Posterior cingulate gyrus (tissue), 11 donors: ENCODE results near the gene KRT6C.

ENCODE experiments used
- DNase-seq, 10 donors: peaks; one replicate each; pipeline versions ENCODE4 v3.0.0 to v3.0.0-alpha.2; 2020 to 2021; ENCODE audit warnings: mixed read lengths in 3 of 10
- intact Hi-C: fragments of 100-400 bp; cut with DNase I; formaldehyde crosslinking; loops from one replicate; pipeline ENCODE4 v1.15.1; 2023

The KRT6C gene

DNA sequence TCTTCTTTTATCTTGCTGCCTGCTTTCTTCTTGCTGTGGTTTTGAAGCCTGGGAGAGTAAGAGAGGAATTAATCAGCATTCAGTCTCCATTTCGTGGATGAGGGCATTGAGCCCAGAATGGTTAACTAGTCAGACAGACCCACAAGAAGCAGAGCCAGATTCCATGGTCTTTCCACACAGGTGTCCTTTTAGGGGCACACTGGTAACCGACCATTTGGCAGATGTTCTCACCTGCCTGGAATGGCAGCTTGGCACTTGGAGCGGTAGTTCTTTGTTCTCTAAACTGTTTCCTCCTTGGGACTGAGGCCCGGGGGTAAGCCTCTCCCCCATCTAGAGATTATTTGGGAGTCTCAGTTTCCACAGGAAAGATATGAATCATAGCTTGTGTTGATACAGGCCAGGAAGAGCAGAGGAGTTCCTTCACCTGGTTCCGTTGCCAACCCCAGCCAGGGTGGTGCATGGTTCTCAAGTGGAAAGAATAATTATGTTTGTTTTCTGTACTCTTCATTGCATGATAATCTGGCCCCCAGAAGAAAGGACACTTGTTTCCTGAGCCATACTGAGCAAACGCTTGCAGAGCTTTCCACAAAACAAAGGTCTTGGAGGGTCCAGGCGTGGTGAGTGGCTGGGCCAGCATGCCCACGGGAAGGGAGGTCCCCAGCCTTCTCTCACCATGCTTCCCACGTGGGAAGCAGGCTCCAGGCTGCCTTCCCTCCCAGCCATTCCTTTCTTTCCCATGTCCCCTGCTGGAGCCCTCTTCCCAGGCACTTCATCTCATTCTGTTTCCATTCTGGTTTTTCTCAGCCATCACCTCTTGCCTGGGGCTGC lies 37.4 kb downstream of the KRT6C start:
- DNase-seq: no peak
- intact Hi-C loops: no loop called here

DNA sequence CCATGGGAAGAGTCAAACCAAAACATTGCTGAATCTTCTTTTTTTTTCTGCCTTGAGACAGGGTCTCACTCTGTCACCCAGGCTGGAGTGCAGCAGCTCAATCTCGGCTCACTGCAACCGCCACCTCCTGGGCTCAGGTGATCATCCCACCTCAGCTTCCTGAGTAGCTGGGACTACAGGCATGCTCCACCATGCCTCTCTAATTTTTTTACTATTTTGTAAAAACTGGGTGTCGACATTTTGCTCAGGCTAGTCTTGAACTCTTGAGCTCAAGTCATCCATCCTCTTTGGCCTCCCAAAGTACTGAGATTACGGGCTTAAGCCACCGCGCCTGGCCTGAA lies 38.0 kb downstream of the KRT6C start:
- DNase-seq: no peak
- intact Hi-C loops: no loop called here

DNA sequence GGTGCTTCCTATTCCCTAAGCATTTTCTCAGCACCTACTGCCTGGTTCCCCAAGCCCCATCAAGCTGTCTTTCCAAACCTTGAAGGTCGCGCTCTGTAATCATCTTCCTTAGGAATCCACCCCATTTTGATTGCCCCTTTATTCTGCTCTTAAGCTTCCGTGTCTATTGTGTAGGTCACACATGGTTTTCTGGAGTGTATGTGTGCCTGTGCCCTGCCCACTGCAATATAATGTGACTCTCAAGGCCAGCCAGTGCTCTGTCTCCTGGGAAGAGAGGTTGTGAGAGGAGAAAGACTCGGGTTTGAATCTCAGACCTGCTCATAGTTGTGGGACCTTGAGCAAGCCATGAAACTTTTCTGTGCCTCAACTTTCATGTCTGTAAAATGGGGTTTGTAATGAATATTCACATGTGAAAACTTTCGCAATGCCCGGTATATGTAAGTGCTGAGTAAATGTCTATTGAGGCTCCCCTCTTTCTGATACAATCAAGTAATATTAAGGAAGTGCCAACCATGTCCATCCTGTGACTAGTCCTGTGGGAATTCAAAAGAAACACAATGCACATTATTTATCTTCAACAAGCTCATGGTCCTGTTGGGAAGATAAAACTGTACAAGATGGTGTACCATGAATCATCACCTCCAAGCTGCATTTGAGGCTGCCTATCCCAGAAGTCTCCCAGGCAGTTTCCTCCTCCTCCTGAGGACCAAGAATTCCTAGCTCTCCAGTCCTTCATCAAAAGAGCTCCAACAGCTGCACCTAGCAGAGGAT lies 38.7 kb downstream of the KRT6C start:
- intact Hi-C loops: no loop called here
- DNase-seq: no peak

DNA sequence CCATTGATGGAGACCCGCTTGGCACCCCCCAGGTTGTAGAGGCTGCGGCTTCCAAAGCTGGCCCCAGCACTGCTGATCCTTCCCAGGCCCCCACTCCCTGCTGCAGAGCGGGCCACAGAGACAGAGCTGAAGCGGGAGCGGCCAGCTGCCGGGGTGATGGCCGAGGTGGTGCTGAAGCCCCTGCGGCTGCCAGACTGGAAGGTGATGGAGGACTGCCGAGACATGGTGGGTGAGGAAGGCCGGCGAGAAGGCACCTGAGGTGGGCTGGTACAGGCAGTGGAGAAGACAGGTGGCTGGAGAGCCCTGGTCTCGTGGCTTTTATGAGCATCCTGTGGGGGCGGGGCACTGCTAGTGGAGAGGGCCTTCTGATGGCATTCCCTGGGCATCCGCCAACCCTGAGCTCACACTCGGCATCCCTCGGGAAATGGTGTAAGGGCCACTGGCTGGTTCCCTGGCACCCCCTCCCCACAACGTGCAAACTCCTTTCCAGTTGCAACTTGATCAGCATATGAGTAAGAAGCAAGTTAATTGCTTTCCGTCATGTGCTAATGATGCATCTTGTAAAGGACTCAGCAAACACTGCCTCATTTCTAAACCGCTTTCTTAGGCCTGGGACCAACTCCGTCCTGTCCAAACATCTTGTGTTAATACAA lies 39.4 kb downstream of the KRT6C start, which contains the start of gene KRT75:
TSS of gene KRT75 (minus strand) at position 291 of the 653 bp plus-strand sequence. CDS start at position 224, 67 bp downstream.
- intact Hi-C loops: no loop called here
- DNase-seq: peak in 1 of 10 donors; percentile 66

DNA sequence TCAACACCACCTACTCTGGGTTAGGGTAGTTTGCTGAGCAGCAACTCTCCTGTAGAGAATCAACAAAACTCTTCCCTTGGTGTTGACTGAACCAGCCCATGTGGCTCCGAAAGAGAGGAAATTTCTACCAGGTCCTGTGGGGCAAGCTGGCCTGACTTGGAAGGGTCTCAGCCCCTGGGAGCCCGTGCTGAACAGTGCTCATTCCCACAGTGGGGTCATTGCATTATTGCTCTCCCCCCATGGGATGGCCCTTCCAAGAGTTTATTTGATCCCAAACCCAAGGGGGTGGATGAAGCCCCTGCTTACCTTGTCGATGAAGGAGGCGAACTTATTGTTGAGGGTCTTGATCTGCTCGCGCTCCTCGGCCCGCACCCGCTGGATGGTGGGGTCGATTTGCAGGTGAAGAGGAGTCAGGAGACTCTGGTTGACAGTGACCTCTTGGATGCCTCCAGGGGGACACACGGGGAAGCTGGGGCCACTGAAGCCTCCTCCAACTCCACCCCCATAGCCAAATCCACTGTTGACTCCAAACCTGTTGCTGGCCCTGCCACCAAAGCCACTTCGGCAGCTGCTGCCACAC lies 40.0 kb downstream of the KRT6C start:
- DNase-seq: peak in 1 of 10 donors; percentile 62
- intact Hi-C loops: no loop called here

DNA sequence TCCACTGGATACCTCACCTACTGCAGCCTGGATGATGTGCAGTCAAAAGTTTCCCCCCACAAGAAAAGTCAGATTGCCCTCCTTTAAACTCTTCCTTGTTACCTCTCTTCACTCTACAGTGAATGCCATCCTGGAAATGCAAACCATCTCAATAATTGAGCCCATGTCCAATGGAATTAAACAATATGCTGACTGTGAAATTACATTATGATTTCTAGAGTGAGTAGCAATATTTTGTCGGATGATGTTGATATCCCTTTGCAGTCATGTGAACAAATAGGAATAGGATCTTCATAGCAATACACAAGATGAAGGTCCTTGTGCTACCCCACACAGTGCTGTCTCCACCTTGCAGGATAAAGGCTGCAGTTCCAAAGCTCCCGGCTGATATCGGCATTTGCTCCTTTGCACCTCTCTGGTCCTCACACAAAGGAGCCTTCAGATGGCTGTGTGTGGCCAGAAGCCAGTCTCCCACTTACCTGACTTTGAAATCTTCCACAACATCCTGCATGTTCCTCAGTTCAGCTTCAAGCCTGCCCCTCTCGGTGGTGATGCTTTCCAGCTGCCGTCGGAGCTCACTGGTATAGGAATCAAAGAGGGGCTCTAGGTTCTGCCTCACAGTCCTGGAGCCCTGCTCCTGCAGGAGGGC lies 40.9 kb downstream of the KRT6C start:
- DNase-seq: peak in 1 of 10 donors; percentile 30
- intact Hi-C loops: no loop called here

DNA sequence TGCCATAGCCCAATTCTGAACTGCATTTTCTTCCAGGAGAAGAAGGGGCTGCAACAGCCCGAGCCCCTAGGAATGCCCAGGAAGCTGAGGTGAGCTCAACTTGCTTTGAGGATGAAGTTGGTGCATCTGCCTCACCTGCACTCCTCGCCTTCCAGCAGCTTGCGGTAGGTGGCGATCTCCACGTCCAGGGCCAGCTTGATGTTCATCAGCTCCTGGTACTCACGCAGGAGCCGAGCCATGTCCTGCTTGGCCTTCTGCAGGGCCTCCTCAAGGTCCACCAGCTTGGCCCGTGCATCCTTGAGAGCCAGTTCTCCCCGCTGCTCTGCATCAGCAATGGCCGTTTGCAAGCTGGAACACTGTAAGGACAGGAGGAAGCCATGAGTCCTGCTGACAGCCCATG lies 45.5 kb downstream of the KRT6C start:
- intact Hi-C loops: no loop called here
- peak in 1 of 10 donors; percentile 75 for DNase-seq

DNA sequence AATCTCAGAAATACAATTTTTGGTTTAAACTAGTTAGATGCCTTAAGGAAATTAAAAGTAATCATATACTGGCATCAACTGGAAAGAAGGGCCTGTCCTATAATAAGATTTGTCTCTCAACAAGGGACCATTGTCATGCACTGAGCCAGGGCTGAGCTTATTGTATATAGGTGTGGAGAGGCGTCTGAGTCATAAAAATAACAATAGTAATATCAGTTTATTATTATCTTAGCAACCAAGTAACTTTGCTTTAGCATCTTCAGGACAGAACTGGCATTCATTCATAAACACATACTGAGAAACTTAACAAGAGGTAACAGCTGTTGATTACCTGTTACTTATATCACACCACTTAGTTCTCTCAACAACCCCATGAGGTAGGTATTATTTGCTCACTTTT lies 46.5 kb downstream of the KRT6C start:
- intact Hi-C loops: no loop called here
- no peak for DNase-seq

DNA sequence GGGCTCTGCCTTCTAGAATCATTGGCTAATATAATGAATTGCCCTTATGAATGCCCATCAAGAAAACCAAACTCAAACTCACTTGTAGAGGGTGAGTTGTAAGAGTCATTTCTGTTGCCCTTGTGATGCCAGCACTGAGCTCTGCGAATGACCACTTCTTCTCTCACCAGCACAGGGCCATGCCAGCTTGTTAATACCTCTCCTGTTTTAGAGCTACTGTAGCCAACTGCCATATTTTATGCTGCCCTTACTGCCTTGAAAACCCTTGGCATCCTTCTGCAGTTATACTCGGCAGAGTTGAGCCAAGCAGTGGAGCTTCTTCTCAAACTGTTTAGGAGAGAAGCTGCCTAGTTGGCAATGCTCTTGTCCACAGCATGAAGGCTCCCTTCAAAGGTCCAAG lies 47.6 kb downstream of the KRT6C start:
- DNase-seq: peak in 1 of 10 donors; percentile 16
- intact Hi-C loops: no loop called here

DNA sequence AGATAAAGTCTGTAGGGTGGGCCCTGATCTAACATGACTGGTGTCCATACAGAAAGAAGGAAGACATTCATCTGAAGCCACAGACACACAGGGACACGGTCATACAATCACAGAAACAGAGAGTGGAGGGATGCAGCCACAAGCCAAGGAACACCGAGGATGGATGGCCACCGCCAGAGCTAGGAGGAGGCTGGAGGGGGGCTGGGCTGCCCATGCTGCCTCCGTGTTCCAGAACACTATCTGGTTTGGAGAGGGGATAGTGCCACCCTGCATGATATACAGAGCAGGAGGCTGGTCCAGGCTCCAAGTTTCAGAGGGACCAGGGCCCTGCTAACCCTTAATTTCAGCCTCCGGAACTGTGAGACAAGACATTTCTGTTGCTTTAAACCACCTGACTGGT lies 48.1 kb downstream of the KRT6C start:
- intact Hi-C loops: no loop called here
- peak in 1 of 10 donors; percentile 52 for DNase-seq

DNA sequence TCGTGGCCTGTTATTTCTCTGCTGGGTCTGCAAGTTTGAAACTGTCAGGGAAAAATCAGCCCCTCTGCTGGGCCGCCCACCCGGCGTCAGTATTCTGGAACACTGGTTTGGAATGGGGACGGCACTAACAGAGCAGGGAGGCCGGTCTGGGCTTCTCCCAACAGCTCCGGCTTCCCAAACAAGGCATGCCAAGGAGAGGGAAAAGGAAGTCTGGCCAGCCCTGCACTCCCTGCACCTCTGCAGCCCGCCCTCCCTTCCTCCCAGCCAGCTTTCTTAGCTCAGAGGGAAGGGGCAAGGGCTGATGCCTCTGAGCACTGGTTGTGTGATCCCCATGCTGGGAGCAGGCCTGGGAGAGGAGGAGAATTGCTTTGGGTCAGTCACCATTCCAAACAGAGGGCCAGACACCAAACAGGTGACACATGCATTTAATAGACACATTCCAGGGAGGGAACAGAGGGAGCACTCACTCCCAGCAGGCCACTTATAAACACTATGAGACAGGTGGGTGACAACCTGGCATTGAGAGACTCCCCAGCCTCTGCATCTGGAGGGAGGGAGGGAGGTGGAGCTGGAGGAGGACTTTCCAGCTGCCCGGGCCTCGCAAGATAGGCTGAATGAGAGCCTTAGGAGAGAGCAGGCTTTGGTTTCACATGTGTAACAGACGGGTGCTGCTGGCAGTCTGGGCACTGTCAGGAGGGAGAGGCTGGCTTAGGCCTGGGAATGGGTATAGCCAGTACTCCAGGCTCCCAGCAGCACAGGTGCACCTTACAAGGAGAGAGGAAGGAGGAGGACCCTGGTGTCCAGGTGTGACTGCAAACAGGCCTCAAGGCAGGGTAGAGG lies 49.7 kb downstream of the KRT6C start:
- intact Hi-C loops: no loop called here
- peak in 1 of 10 donors; percentile 75 for DNase-seq

DNA sequence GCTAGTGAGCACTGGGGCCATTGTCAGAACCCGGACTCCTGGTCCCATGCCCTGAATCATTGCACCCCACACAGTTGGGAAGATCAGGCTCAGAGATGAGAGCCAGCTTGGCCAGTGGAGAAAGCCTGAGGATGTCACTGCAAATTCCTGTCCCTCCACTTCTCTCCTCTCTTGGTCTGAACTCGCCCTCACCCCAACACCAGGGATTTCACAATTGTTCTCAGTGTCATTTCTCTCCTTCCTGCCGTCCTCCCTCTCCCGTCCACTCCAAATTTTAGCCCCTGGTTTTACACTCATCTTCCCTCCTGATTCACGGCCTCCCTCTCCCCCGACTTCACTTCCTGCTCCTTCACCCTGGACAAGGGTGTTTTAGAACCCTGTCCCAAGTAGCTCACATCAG lies 50.6 kb downstream of the KRT6C start:
- peak in 1 of 10 donors; percentile 2 for DNase-seq
- intact Hi-C loops: no loop called here

DNA sequence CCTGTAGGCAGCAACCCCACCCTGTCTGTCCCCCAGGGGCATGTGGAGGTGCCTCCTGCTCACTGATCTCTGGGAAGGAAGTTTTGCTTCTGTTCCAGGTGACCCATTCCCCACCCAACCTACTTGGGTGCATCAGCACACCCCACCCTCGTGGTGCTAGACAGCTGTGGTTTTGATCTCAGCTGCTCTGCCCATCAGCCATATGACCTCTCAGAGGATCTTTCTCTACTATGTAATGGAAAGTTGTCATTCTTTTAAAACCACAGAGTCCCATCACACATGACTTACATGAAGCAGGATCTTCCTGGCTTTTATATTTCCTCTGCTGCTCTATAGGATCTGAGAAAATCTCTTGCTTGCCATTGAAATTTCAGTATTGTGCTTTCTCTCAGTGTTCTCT lies 53.9 kb downstream of the KRT6C start:
- intact Hi-C loops: no loop called here
- peak in 1 of 10 donors; percentile 36 for DNase-seq

DNA sequence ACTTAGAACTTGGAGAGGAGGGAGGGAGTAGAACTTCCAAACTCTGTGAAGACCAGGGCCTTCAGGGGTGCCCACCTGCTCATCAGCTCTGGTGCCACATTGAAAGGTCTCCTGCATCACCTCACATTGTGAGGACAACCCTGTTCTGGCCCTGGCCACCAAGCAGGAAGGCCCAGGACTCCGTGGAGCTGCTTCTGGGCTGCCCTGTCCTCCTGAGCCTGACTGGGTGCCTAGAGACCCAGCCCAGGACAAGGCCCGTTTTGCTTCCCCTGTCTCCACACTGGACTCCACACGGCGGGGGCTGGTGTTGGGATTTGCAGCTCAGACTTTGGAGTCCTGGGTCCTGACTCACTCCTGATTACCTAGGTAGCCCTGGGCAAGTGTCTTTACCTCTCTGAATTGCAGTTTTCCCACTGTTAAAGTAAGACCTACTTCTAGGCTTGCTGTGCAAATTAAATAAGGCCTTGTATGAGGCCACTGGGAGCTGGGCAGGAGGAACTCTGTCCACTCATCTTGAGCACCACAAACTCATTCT lies 55.0 kb downstream of the KRT6C start:
- intact Hi-C loops: no loop called here

More for the DNA sequence above, 55.0 kb downstream of the KRT6C start:
- DNase-seq: peak in 2 of 10 donors; percentile 56 to 71
